Activated CD4-positive, alpha-beta T cell treated with anti-CD3 and anti-CD28 coated beads for 4 hours (primary cell): ENCODE results near the gene PDLIM1.

Source experiments
- DNase-seq, 2 donors: peaks; one replicate each; pipeline ENCODE4 v3.0.0-alpha.2; 2020

The PDLIM1 gene

DNA sequence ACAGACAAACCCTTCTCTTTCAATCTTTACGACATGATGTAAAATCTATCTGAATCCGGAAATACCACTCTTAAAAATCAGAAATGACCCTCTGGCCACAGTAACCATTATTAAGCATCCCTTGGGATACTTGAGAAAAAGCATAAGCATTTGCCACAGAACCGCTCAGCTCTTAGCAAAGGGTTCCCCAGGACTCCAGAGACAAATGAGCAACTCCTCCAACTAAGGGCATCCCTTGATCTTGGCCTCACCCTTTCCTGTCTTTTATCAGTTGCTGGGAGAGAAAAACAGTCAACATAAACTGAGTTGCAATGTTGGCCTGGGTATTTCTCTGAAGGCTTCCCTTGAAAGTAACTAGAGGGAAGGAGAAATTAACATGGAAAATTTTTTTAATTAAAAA is 3.5 kb downstream of the PDLIM1 start:
- no peak for DNase-seq

DNA sequence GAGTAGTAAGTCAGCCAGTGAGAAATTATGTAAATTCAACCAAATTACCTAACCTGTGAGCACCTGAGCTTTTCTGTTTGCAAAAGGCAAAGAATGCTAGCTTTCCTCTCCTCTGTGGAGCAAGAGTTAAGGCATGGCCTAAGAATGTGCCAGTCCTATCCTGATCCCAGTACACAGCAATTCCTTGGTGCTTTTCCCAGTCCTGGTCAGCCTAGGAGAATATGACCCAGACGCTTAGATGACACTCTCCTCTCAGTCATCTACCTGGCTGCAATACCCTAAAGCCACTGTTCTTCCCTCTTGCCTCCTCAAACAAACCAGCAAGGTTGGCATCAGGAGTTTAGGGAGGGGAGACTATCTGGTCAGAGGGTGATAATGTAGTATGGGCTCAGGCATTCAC is 4.1 kb downstream of the PDLIM1 start:
- DNase-seq, result no peak

DNA sequence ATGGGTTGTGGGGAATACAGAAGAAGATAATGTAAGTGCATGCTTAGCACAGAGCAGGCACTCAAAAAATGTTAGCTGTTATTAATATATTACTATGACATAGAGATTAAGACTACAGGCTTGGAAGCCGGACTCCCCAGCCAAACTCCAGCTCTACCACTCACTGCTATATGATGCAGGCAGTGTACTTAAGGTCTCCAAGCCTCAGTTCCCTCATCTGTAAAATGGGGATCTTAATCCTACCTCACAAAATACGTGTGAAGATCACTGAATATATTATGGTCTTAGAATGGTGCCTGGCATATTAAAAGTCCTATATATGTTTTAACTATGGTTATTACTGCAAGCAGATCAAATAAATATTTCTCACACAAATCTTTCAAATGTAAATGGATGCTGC is 5.2 kb downstream of the PDLIM1 start:
- DNase-seq, result no peak

DNA sequence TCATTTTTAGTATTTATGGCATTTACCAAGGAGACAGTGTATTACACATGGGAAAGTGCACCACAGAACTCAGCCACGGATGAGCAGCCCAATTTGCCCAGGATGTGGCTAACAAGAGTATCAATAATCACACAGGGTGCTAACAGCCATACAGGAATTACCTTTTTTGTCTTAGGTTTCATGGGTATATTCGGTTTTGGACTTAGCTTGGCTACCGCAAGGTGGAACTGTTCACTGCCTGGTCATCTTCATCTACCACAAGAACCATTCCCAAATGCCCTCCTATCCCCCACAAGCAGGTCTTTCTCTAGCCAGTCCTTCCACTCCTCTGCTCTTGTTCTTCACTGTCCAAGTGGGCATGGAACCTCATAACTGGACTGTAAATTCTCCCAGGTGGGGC is 6.0 kb downstream of the PDLIM1 start:
- DNase-seq, result no peak

DNA sequence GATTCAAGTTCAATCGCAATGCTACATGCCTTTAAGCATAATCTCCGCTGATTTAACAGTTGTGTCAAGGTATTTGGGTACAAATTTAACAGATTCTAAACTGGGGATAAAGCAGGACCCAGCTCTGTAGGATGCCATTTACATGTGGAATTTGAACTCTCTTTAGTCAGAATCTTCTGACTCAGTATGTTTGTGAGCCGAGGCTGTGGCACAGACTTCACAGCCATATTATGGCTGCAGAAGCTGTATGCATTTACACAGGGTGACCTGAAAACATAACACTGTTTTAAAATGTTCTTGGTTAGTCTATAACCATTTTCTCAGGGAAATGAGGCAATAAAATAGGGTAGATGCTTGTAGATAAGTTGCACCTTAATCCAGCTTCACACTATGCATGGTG is 8.7 kb downstream of the PDLIM1 start:
- DNase-seq, result no peak

DNA sequence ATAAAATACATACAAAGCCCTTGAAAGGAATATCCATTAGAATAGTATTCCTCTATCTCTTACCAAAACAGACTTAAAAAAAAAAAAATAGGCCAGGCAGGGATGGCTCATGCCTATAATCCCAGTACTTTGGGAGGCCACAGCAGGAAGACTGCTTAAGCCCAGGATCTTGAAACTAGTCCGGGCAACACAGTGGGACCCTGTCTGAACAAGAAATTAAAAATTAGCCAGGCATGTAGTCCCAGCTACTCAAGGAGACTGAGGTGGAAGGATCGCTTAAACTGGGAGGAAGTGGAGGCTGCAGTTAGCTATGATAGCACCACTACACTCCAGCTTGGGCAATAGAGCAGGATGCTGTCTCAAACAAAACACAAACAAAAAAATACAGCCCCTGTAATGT is 9.6 kb downstream of the PDLIM1 start:
- no peak for DNase-seq

DNA sequence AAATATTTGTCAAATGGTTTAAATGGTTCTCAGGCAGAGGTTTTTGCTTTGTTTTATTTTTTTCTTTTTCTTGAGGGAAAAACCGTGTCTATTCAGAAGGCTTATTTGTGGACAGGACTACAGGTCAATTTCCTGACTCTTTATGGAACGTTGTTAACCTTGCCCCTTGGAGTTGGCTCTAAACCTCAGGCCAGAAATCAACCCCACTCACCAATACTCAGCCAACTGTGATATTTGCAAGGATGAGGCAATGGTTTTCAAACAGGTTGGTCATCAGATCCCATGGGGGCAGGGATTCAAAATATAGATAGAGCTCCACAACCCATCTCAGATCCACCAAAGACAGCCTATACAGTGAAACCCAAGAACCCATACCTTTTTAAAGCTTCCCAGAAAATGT is 10.2 kb downstream of the PDLIM1 start:
- DNase-seq, result no peak

DNA sequence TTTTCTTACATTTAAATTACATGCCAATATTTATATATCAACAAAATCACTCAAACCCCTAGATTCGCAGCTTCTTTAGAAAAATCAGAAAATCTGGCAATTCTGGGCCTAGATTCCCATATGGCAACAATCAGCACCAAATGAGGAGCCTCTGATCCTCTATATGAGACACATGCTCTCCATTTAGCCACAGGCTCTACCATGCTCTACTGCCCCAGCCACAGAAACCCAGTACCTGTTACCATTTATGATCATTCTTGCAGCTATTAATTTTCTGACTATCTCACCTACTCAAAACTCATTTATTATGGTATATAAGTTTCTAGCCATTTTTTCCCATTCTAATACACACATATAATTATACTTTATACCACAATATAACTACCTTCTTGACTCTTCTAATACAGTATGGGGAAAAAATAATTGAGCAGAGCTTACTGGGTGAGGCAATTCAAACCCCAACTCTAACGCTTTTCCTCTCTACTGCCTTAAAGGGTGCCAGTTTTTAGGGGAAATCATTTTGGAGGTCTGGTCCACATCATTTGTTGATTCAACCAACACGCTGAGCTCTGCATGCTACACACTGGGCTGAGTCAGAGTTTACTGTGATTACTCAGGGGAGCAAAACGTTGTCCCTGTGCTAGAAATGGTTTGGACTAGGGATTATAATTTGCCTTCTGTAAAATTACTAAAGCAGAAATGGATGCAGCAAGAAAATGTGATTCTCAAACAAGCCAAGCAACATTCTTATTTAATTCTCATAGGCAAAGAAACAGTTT is 11.6 kb downstream of the PDLIM1 start:
- no peak for DNase-seq

DNA sequence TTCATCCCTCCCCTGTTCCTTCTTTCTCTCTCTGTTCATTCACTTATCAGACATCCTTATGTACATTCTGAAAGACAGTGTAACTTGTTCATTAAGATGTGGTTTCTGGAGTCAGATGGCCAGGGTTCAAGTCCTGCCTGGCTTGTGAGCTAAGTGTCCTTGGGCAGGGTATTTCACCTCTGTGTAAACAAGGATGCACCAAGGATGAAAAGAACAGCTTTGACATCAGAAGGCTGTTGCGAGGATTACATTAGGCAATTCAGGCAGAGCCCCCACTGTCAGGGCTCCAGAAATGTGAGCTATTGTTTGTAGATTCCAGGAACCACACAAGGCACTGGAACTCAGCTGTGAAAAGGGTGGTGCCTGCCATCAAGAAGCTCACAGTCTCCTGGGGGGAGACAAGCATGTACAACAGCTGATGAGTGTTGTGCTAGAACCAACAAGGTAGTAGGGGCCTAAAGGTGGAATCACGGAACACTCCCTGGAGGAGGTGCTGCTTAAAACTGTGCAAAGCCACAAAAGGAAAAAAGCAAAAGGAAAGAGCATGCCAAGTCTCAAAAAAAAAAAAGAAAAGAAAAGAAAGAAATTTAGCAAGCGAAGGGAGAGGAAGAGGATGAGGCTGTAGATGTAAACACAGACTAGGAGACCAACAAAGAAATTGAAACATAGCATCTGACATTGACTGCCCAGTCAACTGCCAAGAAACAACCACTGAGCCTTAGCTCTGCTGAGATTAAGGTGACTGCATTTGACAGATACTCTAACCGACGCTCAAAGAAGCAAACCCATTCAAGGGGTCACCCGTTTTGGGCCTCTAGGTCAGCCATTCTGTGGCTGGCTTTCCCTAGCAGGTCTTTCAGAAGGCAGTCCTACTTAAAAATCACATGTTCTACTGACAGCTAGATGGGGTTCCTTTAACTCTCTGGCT is 12.5 kb downstream of the PDLIM1 start:
- no peak for DNase-seq

DNA sequence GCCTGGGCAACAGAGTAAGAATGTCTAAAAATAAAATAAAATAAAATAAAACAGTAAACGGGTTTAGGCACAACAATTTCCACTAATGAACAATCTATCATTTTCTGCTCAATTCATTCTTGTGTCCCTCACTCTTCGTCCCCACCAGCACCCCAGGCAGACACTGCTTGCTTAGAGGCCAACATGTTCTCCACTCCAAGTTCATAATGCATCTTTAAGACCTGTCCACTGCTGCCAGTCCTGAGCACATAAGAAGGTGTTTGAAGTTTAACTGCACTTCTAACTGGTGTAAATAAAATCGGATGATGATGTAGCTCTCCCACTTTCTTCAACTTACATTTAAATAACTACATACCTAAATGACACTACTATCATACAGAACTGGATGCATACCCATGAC is 13.2 kb downstream of the PDLIM1 start:
- DNase-seq, result no peak

DNA sequence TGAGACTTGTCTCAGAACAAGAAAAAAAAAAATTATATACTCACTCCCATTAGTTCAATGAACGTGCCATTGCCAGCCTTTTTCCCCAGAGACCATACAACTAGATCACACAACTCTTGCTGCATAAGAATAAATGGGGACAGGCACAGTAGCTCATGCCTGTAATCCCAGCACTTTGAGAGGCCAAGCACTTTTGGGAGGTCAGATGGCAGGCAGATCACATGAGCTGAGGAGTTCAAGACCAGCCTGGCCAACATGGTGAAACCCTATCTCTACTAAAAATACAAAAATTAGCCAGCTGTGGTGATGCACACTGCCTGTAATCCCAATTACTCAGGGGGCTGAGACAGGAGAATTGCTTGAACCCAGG is 13.6 kb downstream of the PDLIM1 start:
- no peak for DNase-seq

DNA sequence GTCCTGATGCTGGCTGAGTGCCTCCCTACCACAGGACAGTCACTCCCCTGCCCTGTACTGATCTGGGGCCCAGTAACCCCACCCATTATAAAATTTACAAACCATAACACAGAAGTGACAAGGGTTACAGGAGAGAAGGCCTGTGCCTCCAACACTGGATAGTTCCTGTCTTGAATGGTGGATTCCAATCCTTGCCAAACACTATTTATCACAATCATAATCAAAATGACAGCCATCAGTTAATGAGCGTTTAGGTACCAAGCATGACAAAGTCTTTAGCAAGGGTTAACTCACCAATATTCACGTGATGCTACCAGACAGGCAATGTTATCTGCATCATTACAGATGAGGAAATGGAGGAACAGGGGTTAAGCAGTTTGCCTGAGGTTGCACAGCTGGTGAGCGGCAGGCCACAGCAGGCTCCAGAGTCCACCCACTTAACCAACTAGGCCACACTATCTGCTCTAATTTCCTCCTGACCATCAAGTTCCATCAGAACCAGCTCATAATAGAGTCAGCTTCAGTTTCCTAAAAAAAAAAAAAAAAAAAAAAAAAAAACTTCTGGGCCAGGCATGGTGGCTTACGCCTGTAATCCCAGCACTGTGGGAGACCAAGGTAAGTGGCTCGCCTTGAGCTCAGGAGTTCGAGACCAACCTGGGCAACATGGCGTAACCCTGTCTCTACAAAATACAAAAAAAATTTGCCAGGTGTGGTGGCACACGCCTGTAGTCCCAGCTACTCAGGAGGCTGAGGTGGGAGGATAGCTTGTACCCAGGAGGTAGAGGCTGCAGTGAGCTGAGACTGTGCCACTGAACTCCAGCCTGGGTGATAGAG is 14.2 kb downstream of the PDLIM1 start:
- no peak for DNase-seq

DNA sequence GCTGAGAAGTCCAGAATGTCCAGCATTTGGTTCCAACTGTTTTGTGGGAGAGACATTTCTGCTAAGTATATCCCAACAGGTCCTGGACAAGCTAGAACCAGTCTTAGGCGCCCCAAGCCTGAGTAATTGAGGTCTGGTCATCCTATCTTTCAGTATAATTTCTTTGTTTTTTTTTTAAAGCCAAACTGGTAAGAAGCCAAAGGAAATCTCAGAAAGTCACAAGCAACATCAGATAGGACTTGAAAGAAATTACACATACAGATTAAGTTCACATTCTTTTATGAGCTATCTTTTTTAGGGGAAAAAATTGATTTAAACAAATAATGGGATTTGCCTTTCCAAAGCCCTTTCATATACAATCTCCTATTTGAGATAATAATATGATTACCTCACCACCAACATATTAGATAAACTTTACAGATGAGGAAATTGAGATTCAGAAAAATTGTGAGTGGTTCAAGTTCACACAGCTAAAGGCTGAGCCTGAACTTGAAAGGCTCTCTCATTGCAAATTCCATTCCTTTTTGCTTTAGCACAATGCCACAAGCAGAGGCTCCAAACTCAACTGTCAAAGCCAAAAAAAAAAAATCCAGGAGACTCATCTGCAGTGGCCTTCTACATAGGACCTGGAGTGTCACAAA is 15.0 kb downstream of the PDLIM1 start:
- no peak for DNase-seq

DNA sequence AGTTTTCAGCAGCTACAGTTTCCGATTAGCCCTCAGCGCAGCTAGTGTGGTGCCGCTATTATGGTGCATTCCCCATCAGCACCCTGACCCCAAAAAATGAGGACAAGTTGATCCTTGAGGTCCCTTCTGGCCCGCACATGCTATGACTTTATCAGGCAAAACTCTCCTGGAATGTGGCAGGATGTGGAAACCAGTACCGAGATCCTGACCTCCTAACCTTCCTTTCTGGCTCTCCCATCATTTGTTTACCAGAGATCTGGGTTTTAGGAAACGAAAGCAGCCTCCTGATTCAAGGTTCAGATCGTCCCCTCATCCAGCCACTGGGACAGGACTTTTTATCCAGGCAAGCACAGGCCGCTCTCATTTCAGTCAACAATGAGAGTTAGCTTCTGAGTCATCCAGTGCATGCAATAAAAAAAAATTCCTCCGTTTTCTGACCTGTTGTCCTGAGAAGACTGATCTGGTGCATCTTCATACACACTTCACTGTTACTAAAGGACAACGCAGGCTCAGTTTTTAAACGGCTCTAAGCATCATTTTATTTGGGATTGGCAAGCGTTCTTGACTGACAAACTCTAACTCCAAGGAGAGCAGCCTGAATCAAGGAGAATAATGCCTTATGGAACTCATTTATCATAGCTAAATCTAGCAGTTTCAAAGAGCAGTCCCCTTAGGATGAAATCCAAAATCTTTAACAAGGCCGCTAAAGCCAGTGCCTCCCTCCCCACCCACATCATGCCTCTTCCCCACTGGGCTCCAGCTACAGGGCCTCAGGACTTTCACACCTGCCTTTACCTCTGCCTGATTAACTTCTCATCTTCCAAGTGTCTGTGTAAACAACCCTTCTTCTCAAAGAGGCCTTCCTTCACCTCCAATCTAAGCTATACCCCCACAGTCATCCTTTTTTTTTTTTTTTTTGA is 17.1 kb downstream of the PDLIM1 start:
- no peak for DNase-seq

DNA sequence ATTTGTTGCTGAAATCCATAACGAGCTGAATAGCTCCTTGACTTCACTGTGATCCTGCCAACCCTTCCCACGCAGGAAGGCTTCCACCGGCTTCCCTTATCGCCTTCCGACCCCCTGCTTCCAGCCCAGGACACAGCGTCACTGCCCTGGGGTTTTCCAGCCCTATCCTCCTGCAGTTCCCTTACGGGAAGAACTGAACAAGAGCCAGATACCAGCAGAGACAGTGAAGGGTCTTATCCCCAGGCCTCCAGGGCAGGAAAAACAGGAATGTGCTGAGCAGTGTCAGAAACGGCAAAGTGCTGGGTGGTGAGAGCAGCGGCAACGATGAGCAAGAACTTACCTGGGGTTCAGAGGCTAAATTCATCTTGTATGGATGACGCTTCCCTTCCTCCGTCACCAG is 22.4 kb downstream of the PDLIM1 start:
- no peak for DNase-seq

DNA sequence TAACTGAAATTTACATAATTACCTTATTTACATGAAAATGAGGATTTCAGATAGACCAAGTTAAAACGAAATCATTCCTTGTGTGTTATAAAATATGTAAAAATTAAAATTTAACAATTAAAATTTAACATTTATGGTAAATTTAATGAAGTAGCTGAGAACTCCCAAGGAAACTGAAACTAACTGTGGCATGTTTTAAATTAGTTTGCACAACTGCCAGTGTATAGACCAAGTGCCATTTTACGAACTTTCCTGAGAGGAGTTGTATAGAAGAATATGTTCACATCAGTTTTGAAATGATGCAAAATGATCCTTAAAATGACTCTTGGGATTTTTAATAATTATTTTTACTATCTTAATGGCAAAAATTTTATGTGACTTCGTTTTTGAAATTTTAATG is 23.6 kb downstream of the PDLIM1 start:
- DNase-seq, result no peak

DNA sequence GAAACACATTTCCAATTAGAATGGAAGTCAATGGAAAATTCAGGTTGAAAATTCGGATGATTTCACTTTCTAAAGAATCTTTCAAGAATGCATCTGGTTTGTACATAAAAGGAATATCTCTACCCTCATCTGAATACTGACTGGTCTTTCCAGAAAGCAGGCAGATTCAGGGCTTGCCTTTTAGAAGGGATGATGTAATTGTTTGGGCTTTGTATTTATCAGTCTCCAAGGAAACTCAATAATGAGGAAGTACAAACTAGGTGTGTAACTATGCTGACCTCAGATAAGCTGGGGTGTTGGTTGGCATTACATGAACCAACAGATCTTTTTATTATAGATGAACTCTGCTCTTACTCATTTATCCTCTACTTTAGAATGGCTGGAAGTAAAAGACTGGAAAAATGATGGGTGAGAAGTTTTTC is 24.1 kb downstream of the PDLIM1 start:
- no peak for DNase-seq

DNA sequence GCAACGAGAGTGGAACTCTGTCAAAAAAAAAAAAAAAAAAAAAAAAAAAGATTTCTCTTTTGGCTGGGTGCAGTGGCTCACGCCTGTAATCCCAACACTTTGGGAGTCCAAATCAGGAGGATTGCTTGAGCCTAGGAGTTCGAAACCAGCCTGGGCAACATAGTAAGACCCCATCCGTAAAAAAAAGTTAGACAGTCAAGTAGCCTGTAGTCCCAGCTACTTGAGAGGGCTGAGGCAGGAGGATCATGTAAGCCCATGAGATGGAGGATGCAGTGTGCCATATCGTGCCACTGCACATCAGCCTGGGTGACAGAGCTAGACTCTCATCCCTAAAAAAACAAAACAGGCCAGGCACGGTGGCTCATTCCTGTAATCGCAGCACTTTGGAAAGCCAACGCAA is 25.2 kb downstream of the PDLIM1 start:
- DNase-seq, result no peak

DNA sequence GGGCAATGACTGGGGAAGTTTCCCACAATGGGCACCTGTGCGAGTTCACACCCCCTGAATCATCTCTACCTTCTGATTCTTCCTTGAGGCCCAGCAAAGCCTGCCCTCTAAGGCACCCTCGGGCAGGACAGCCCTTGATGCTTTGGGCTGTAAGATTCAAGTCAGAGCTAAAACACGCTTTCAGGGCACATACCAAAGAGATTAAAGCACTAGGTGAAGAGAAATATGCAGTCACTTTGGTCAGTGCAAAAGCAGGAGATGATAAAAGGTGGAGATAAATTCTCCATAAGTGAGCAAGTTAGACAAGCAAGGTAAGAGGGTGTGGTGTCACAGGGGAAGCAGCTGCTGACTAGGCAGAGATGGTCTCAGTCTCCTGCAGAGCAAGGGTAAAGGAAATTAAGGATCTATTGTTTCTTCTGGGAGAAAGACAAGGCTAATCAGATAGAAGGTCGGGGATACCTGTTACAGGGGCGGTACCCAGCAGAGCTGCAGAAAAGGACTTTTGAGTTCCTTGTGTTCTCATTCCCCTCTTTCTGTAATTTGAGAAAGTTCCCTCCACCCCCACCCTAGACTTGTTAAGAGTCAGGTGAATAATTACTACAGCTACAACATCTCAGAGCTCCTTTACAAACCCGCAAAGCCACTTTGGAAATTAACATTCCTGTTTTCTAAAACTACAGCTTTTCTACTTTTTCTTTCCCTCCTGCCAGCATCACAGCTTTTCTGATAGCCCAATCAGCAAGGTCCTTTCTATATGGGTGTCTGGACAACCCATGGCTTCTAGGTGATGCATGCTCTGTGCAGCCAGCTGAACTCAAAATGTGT is 26.4 kb downstream of the PDLIM1 start:
- DNase-seq, result no peak

DNA sequence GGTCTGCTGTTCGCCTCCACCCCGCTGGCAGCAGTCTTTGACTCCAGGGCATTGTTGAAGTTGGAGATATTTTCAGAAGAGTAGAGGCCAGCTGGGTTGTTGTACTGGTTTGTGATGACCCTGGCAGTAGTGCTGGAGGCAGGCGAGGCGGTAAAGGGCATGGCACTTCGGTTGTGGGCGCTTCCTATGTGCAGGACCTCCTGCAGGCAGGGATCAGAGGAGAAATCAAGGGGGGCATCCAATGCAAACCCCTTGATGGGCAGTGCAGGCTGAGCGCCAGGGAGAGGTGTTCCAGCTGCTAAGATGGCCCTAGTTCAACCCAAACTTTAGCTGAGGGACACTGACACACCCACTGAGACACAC is 27.0 kb downstream of the PDLIM1 start:
- DNase-seq, result no peak
